HepG2 (cell line): Measurements from ENCODE around the gene GNA14. TPM values are rescaled to one million over a fixed set of nuclear protein-coding genes. Genes with fewer than 3 reads are reported as not detected.

Experiments
- ATAC-seq: fragments of 200-7000 bp; cut with Tn5 transposase; 3 replicates; pipeline ENCODE4 v1.9.1; 2020; ENCODE audit warnings: mild to moderate bottlenecking, moderate library complexity
- BruUV-seq: library from RNA; stranded (reverse); fragments of 400-500 nt; replicated peaks from 2 replicates; lab custom pipeline; 2021; lab: Mats Ljungman, UMichigan
- CTCF ChIA-PET: fragments of 300-600 bp; formaldehyde crosslinking; extraction: SDS; loops from one replicate; lab custom pipeline; 2021; ENCODE audit warnings: low total read pairs, inconsistent platforms, low intra/inter-chr PET ratio; lab: Yijun Ruan, JAX
- POLR2A ChIA-PET: fragments of 350-600 bp; sonication (Branson Sonifier 250); formaldehyde crosslinking; loops from one replicate; lab custom pipeline; 2020; ENCODE audit warnings: antibody characterized with exemption, inconsistent platforms; lab: Yijun Ruan, JAX
- DNase-seq: peaks from one replicate; pipeline ENCODE4 v3.0.0-alpha.2; 2015; ENCODE audit warnings: low spot score
- FAIRE-seq: peaks from 3 replicates; lab custom pipeline; 2011; peaks lifted over from hg19 to GRCh38; lab: Jason Lieb, UNC
- H2AFZ ChIP-seq: one replicate; pipeline ENCODE4 v1.6.1; 2011; ENCODE audit warnings: low read length, inconsistent platforms
- H3K27ac ChIP-seq: fragments of 300-600 bp; 3 replicates; pipeline ENCODE4 v1.8.0; 2011; ENCODE audit warnings: mixed run types, mild to moderate bottlenecking, mixed read lengths, low read length, inconsistent platforms; ENCODE audit not compliant: insufficient read depth; ENCODE audit errors: extremely low read length
- H3K27me3 ChIP-seq, 2 experiments: fragments of 200-600 bp in 1 of 2; 2 replicates in 1 of 2; 3 replicates in 1 of 2; pipeline versions ENCODE4 v1.6.0 to v1.8.0; 2011; ENCODE audit warnings: low read length in 2 of 2, mild to moderate bottlenecking in 2 of 2, moderate library complexity in 2 of 2, inconsistent platforms in 1 of 2; ENCODE audit not compliant: insufficient read depth in 2 of 2, control insufficient read depth in 1 of 2
- H3K36me3 ChIP-seq, 2 experiments: fragments of 200-600 bp in 1 of 2; replicated peaks in 1 of 2; 2 replicates in 1 of 2; 3 replicates in 1 of 2; pipeline versions ENCODE4 v1.5.1 to v1.8.0; 2011; ENCODE audit warnings: low read length in 2 of 2, inconsistent platforms in 1 of 2; ENCODE audit not compliant: insufficient read depth in 2 of 2, control insufficient read depth in 1 of 2
- H3K4me1 ChIP-seq: 2 replicates; pipeline ENCODE4 v1.5.1; 2012; ENCODE audit warnings: low read length, inconsistent platforms; ENCODE audit not compliant: insufficient read depth
- H3K4me2 ChIP-seq: 2 replicates; pipeline ENCODE4 v1.6.0; 2011; ENCODE audit warnings: low read depth, low read length, inconsistent platforms
- H3K4me3 ChIP-seq, 3 experiments: fragments of 200-600 bp in 1 of 3; sonication (generic), shearing (Covaris generic) in 1 of 3; replicated peaks in 1 of 3; 2 replicates each; pipeline ENCODE4 v1.5.1; 2011 to 2016; ENCODE audit warnings: low read length in 3 of 3, inconsistent platforms in 2 of 3, low read depth in 2 of 3, mild to moderate bottlenecking in 2 of 3, control low read depth in 1 of 3, mixed read lengths in 1 of 3; ENCODE audit not compliant: insufficient read depth in 1 of 3
- H3K79me2 ChIP-seq: one replicate; pipeline ENCODE4 v1.6.1; 2011; ENCODE audit warnings: low read length, inconsistent platforms; ENCODE audit not compliant: insufficient read depth
- H3K9ac ChIP-seq: 2 replicates; pipeline ENCODE4 v1.6.0; 2011; ENCODE audit warnings: mild to moderate bottlenecking, low read depth, low read length, inconsistent platforms; ENCODE audit not compliant: insufficient read depth
- H3K9me3 ChIP-seq: 2 replicates; pipeline ENCODE4 v1.5.1; 2012; ENCODE audit warnings: mild to moderate bottlenecking, low read length
- H4K20me1 ChIP-seq: 2 replicates; pipeline ENCODE4 v1.6.0; 2011; ENCODE audit warnings: inconsistent platforms, mild to moderate bottlenecking, low read length, moderate library complexity; ENCODE audit not compliant: insufficient read depth
- CBX2 ChIP-seq, 2 experiments: fragments of 200-600 bp in 1 of 2; sonication (generic); formaldehyde crosslinking in 1 of 2; IDR thresholded peaks; 2 replicates each; pipeline versions ENCODE4 v1.7.0 to v1.8.1; 2018 to 2022; ENCODE audit warnings: low read depth in 2 of 2, low read length in 1 of 2, mild to moderate bottlenecking in 1 of 2, missing genetic modification reagents in 1 of 2
- ELF3 ChIP-seq: IDR thresholded peaks from 2 replicates; pipeline ENCODE4 v1.6.1; 2016; ENCODE audit warnings: missing genetic modification reagents, missing compliant biosample characterization
- FIP1L1 ChIP-seq: fragments of 200-400 bp; formaldehyde crosslinking; IDR thresholded peaks from 2 replicates; pipeline ENCODE4 v1.6.1; 2018; ENCODE audit warnings: low read depth, mild to moderate bottlenecking, low read length, moderate library complexity, borderline replicate concordance; ENCODE audit not compliant: insufficient read depth
- MBNL3 ChIP-seq: fragments of 250-450 bp; sonication (Bioruptor Pico); conservative IDR thresholded peaks from 2 replicates; pipeline ENCODE4 v1.8.0; 2022; ENCODE audit warnings: mild to moderate bottlenecking, inconsistent platforms
- MTA1 ChIP-seq: sonication (generic); formaldehyde crosslinking; IDR thresholded peaks from 2 replicates; pipeline ENCODE4 v1.4.0; 2020; ENCODE audit warnings: missing genetic modification reagents, mild to moderate bottlenecking, borderline replicate concordance
- PHF21A ChIP-seq: sonication (generic); formaldehyde crosslinking; IDR thresholded peaks from 2 replicates; pipeline ENCODE4 v1.5.0; 2020; ENCODE audit warnings: mild to moderate bottlenecking, missing genetic modification reagents
- RCOR2 ChIP-seq: IDR thresholded peaks from 2 replicates; pipeline ENCODE4 v1.6.1; 2016; ENCODE audit warnings: missing biosample characterization, missing genetic modification reagents
- SIN3B ChIP-seq: fragments of 150-350 bp; IDR thresholded peaks from 2 replicates; pipeline ENCODE4 v1.6.1; 2014; ENCODE audit warnings: low read length
- ZC3H4 ChIP-seq: sonication (generic); formaldehyde crosslinking; IDR thresholded peaks from 2 replicates; pipeline ENCODE4 v1.4.0; 2020; ENCODE audit warnings: missing genetic modification reagents, borderline replicate concordance
- ZNF280D ChIP-seq: sonication (generic); formaldehyde crosslinking; IDR thresholded peaks from 2 replicates; pipeline ENCODE4 v1.5.1; 2020; ENCODE audit warnings: mild to moderate bottlenecking, missing genetic modification reagents
- ZNF296 ChIP-seq: sonication (generic); formaldehyde crosslinking; conservative IDR thresholded peaks from 2 replicates; pipeline ENCODE4 v1.5.0; 2020; ENCODE audit warnings: mild to moderate bottlenecking, missing genetic modification reagents
- ZNF570 ChIP-seq: sonication (generic); formaldehyde crosslinking; IDR thresholded peaks from 2 replicates; pipeline ENCODE4 v1.4.0; 2020; ENCODE audit warnings: mild to moderate bottlenecking, missing genetic modification reagents, borderline replicate concordance
- ZNF746 ChIP-seq: sonication (generic); formaldehyde crosslinking; IDR thresholded peaks from 2 replicates; pipeline ENCODE4 v1.8.0; 2022; ENCODE audit warnings: mild to moderate bottlenecking, missing genetic modification reagents
- ZNF782 ChIP-seq: sonication (generic); formaldehyde crosslinking; IDR thresholded peaks from 2 replicates; pipeline ENCODE4 v1.4.0; 2020; ENCODE audit warnings: missing genetic modification reagents, mild to moderate bottlenecking, borderline replicate concordance
- WGBS: methylation state at CpG from one replicate; pipeline ENCODE4 v1.1.6; 2017; ENCODE audit warnings: low lambda C conversion rate; 5-methylcytosine and 5-hydroxymethylcytosine counted together
- in situ Hi-C: cut with HindIII; loops from 2 replicates; pipeline ENCODE4 v1.10.0; 2017; ENCODE audit warnings: low pct_unique_long_range_greater_than_20kb; ENCODE audit not compliant: extremely low pct_ligation_motif_present
- intact Hi-C: fragments of 100-400 bp; cut with micrococcal nuclease; formaldehyde crosslinking; loops from one replicate; pipeline ENCODE4 v1.10.0; 2022; ENCODE audit not compliant: unreplicated experiment
- polyA plus RNA-seq, 8 experiments: library from polyadenylated mRNA; depleted of rRNA in 3 of 8; stranded (reverse) in 7 of 8; unstranded in 1 of 8; fragments of >200 nt; fragmentation: Illumina TruSeq in 4 of 8; extraction: Trizol in 4 of 8; gene quantifications; 2 replicates each; pipeline versions ENCODE4 v1.2.1 to v1.2.3, GENCODE V29; 2011 to 2016; ENCODE audit warnings: low read depth in 4 of 8, missing spikeins in 1 of 8, mixed read lengths in 1 of 8; ENCODE audit not compliant: insufficient read depth in 1 of 8
- total RNA-seq, 5 experiments: library from RNA; depleted of rRNA; stranded (reverse); fragments of >200 nt; fragmentation: Illumina TruSeq; extraction: Trizol; gene quantifications; 2 replicates each; pipeline ENCODE4 v1.2.3, GENCODE V29; 2016; ENCODE audit warnings: low read depth in 1 of 5

Gene GNA14
- total and polyA plus RNA-seq, 2 of the 13 experiments (the other 11 are each of a cell fraction or from before 2014, with no cell fraction given): not detected

- TF ChIP-seq ZNF280D (CRISPR knock-in tag) (no peak), ZNF570 (no peak), FIP1L1 (no peak)
Observed at GRCh38 chr9:77505232-77505631, 142.9 kb downstream of the GNA14 start (continued).

- H3K4me1 ChIP-seq: no peaks in the 10 kb centered on the region
- POLR2A ChIA-PET: no interaction called here
- ATAC-seq: no peak
- H3K36me3 ChIP-seq: no peaks in the 10 kb centered on the region
- no peak overlapping the region for H3K27ac ChIP-seq
- H3K4me2 ChIP-seq: no peak overlapping the region
- no peak for DNase-seq
- no peak overlapping the region for H3K4me3 ChIP-seq
- TF ChIP-seq RCOR2 (CRISPR knock-in tag): no peak
- no peak for TF ChIP-seq MTA1 (CRISPR knock-in tag)
- no peak for TF ChIP-seq ZNF782 (CRISPR knock-in tag)
- no peak for TF ChIP-seq SIN3B
- TF ChIP-seq ZC3H4 (CRISPR knock-in tag): no peak
- no peak for TF ChIP-seq CBX2 (IDR thresholded peaks at IDR 0.05; ENCODE audit: low read depth, low read length)
- no peak for TF ChIP-seq CBX2 (CRISPR knock-in tag; IDR thresholded peaks at IDR 0.05; ENCODE audit: low read depth)
- TF ChIP-seq MBNL3 (CRISPR knock-in tag): no peak
- TF ChIP-seq PHF21A (CRISPR knock-in tag): no peak
- no peak for TF ChIP-seq ZNF296 (CRISPR knock-in tag)
- no peak for TF ChIP-seq ELF3 (CRISPR knock-in tag)
- no peak for TF ChIP-seq ZNF746
- no peaks in the 10 kb centered on the region for H3K79me2 ChIP-seq
- in situ Hi-C loops: no loop called here
- no peak for FAIRE-seq
- CTCF ChIA-PET: no interaction called here
- H2AFZ ChIP-seq: no peak overlapping the region
- BruUV-seq: no TSS peak
- intact Hi-C loops: no loop called here
- 0% methylated on average over 2 of the region's 3 CpGs for WGBS
- H3K9ac ChIP-seq: no peak overlapping the region
- H4K20me1 ChIP-seq: no peaks in the 10 kb centered on the region
- H3K9me3 ChIP-seq: no peaks in the 10 kb centered on the region
- peaks cover 1 to 19% of the 10 kb centered on the region in 2 experiments; a peak in 2 of 5 replicates for H3K27me3 ChIP-seq
Observed at GRCh38 chr9:77502568-77502967, 145.6 kb downstream of the GNA14 start.
